K562 (cell line): ENCODE measurements around the gene BLVRA. TPM values are rescaled to one million over a fixed set of nuclear protein-coding genes. Genes with fewer than 3 reads are reported as not detected.

Experiments used
- ARID1B ChIP-seq: fragments of 450-650 bp; IDR thresholded peaks from 2 replicates; pipeline ENCODE4 v1.6.1; 2016; ENCODE audit warnings: antibody characterized with exemption, mild to moderate bottlenecking, inconsistent platforms
- BCL6 ChIP-seq: fragments of 250-450 bp; sonication (Bioruptor Pico); IDR thresholded peaks from 2 replicates; pipeline ENCODE4 v1.4.0; 2020
- NCOR1 ChIP-seq: fragments of 450-650 bp; IDR thresholded peaks from 2 replicates; pipeline ENCODE4 v1.6.1; 2016; ENCODE audit warnings: mild to moderate bottlenecking, moderate library complexity
- TAF1 ChIP-seq: IDR thresholded peaks from 2 replicates; pipeline ENCODE4 v1.6.1; 2011; ENCODE audit warnings: mild to moderate bottlenecking, low read length, moderate library complexity; ENCODE audit not compliant: insufficient read depth, control insufficient read depth, severe bottlenecking; ENCODE audit errors: extremely low read depth
- TEAD2 ChIP-seq: fragments of 450-650 bp; IDR thresholded peaks from 2 replicates; pipeline ENCODE4 v1.6.1; 2016; ENCODE audit warnings: missing genetic modification characterization, control low read depth, missing compliant biosample characterization
- ZC3H8 ChIP-seq: fragments of 450-650 bp; IDR thresholded peaks from 2 replicates; pipeline ENCODE4 v1.6.1; 2017
- ZNF583 ChIP-seq: fragments of 250-450 bp; sonication (Bioruptor Pico); IDR thresholded peaks from 2 replicates; pipeline ENCODE4 v1.4.0; 2020
- ZNF644 ChIP-seq: fragments of 200-800 bp; sonication (Bioruptor generic); IDR thresholded peaks from 2 replicates; pipeline ENCODE4 v1.6.1; 2016; ENCODE audit warnings: low read depth, missing genetic modification characterization, missing compliant biosample characterization
- polyA plus RNA-seq, 8 experiments: library from polyadenylated mRNA; depleted of rRNA in 4 of 8; stranded (reverse) in 5 of 8; unstranded in 3 of 8; fragments of >200 nt; fragmentation: Nextera tagmentation in 2 of 8; fragmentation: Illumina TruSeq in 1 of 8; extraction: Ambion mirVana in 2 of 8; extraction: Trizol in 1 of 8; gene quantifications; 2 replicates each; pipeline versions ENCODE4 v1.2.1 to v1.2.3, GENCODE V29; 2011 to 2014; ENCODE audit warnings: inconsistent platforms in 1 of 8, missing spikeins in 1 of 8
- total RNA-seq, 7 experiments: library from RNA; depleted of rRNA in 6 of 7; stranded (reverse); fragments of >200 nt in 6 of 7; fragmentation: Illumina TruSeq in 2 of 7; extraction: Trizol in 2 of 7; gene quantifications; 2 replicates each; pipeline versions ENCODE4 v1.2.1 to v1.2.3, GENCODE V29; 2011 to 2021; ENCODE audit warnings: low replicate concordance in 1 of 7
- TF ChIP-seq, protein P1 (sequence below): fragments of 450-650 bp; IDR thresholded peaks from 2 replicates; pipeline ENCODE4 v1.6.1; 2016; ENCODE audit warnings: borderline replicate concordance
- TF ChIP-seq, protein P2 (sequence below): fragments of 450-650 bp; formaldehyde crosslinking; IDR thresholded peaks from 2 replicates; pipeline ENCODE4 v1.4.0; 2020; ENCODE audit warnings: mild to moderate bottlenecking
- TF ChIP-seq, protein P3 (sequence below): fragments of 450-650 bp; IDR thresholded peaks from 2 replicates; pipeline ENCODE4 v1.6.1; 2016; ENCODE audit warnings: mild to moderate bottlenecking, moderate library complexity

The BLVRA gene
- total and polyA plus RNA-seq, 9 of the 15 experiments (the other 6 are each of a cell fraction or from before 2014, with no cell fraction given) = 48.5 to 147 (median 61.5) TPM

DNA sequence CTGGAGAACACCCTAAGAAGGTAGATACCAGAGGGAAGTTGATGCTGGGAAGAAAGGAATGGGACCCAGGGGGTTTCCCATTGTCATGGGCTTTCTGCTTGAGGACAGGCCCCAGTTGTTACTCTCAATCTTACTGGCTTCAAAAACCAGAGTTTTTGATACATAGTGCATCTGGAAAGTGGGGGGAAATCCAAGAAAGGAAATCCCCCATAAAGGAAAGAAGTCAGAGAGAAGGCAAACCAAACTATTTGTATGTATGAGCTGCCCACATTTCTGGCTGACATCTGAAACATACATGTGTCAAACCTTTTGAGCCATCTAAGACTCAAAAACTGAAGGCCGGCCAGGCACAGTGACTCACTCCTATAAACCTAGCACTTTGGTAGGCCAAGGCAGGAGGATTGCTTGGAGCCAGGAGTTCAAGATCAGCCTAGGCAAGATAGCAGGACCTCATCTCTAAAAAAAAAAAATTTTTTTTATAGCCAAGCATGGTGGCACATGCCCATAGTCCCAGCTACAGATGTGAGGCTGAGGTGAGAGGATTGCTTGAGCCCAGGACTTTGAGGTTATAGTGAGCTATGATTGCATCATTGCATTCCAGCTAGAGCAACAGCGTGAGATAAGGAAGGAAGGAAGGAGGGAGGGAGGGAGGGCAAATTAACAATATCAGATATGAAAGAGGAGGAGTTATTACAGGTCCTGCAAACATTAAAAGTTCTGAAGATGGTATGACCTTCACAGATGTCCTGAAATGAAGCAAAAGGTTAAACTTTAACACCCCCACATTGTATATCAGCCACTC is 22.5 kb upstream of the BLVRA start (continued):
- peak; percentile 85 for TF ChIP-seq TEAD2 (tag)
- TF ChIP-seq ARID1B = peak; percentile 78
- no peak for TF ChIP-seq TAF1
- TF ChIP-seq NCOR1 = no peak
- TF ChIP-seq BCL6 = peak; percentile 47; the same call in 1 of the 2 replicates
- TF ChIP-seq ZC3H8 = no peak
- TF ChIP-seq, protein P1, sequence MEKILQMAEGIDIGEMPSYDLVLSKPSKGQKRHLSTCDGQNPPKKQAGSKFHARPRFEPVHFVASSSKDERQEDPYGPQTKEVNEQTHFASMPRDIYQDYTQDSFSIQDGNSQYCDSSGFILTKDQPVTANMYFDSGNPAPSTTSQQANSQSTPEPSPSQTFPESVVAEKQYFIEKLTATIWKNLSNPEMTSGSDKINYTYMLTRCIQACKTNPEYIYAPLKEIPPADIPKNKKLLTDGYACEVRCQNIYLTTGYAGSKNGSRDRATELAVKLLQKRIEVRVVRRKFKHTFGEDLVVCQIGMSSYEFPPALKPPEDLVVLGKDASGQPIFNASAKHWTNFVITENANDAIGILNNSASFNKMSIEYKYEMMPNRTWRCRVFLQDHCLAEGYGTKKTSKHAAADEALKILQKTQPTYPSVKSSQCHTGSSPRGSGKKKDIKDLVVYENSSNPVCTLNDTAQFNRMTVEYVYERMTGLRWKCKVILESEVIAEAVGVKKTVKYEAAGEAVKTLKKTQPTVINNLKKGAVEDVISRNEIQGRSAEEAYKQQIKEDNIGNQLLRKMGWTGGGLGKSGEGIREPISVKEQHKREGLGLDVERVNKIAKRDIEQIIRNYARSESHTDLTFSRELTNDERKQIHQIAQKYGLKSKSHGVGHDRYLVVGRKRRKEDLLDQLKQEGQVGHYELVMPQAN = no peak
- peak; percentile 73; the same call in 1 of the 2 replicates for TF ChIP-seq ZNF644 (tag)
- TF ChIP-seq, protein P2, sequence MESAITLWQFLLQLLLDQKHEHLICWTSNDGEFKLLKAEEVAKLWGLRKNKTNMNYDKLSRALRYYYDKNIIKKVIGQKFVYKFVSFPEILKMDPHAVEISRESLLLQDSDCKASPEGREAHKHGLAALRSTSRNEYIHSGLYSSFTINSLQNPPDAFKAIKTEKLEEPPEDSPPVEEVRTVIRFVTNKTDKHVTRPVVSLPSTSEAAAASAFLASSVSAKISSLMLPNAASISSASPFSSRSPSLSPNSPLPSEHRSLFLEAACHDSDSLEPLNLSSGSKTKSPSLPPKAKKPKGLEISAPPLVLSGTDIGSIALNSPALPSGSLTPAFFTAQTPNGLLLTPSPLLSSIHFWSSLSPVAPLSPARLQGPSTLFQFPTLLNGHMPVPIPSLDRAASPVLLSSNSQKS (CRISPR knock-in tag) = 0 out of 2 replicates have a peak, but pooled peaks have one; percentile 49
- TF ChIP-seq ZNF583 (CRISPR knock-in tag) = 0 out of 2 replicates have a peak, but pooled peaks have one; percentile 47
- TF ChIP-seq, protein P3, sequence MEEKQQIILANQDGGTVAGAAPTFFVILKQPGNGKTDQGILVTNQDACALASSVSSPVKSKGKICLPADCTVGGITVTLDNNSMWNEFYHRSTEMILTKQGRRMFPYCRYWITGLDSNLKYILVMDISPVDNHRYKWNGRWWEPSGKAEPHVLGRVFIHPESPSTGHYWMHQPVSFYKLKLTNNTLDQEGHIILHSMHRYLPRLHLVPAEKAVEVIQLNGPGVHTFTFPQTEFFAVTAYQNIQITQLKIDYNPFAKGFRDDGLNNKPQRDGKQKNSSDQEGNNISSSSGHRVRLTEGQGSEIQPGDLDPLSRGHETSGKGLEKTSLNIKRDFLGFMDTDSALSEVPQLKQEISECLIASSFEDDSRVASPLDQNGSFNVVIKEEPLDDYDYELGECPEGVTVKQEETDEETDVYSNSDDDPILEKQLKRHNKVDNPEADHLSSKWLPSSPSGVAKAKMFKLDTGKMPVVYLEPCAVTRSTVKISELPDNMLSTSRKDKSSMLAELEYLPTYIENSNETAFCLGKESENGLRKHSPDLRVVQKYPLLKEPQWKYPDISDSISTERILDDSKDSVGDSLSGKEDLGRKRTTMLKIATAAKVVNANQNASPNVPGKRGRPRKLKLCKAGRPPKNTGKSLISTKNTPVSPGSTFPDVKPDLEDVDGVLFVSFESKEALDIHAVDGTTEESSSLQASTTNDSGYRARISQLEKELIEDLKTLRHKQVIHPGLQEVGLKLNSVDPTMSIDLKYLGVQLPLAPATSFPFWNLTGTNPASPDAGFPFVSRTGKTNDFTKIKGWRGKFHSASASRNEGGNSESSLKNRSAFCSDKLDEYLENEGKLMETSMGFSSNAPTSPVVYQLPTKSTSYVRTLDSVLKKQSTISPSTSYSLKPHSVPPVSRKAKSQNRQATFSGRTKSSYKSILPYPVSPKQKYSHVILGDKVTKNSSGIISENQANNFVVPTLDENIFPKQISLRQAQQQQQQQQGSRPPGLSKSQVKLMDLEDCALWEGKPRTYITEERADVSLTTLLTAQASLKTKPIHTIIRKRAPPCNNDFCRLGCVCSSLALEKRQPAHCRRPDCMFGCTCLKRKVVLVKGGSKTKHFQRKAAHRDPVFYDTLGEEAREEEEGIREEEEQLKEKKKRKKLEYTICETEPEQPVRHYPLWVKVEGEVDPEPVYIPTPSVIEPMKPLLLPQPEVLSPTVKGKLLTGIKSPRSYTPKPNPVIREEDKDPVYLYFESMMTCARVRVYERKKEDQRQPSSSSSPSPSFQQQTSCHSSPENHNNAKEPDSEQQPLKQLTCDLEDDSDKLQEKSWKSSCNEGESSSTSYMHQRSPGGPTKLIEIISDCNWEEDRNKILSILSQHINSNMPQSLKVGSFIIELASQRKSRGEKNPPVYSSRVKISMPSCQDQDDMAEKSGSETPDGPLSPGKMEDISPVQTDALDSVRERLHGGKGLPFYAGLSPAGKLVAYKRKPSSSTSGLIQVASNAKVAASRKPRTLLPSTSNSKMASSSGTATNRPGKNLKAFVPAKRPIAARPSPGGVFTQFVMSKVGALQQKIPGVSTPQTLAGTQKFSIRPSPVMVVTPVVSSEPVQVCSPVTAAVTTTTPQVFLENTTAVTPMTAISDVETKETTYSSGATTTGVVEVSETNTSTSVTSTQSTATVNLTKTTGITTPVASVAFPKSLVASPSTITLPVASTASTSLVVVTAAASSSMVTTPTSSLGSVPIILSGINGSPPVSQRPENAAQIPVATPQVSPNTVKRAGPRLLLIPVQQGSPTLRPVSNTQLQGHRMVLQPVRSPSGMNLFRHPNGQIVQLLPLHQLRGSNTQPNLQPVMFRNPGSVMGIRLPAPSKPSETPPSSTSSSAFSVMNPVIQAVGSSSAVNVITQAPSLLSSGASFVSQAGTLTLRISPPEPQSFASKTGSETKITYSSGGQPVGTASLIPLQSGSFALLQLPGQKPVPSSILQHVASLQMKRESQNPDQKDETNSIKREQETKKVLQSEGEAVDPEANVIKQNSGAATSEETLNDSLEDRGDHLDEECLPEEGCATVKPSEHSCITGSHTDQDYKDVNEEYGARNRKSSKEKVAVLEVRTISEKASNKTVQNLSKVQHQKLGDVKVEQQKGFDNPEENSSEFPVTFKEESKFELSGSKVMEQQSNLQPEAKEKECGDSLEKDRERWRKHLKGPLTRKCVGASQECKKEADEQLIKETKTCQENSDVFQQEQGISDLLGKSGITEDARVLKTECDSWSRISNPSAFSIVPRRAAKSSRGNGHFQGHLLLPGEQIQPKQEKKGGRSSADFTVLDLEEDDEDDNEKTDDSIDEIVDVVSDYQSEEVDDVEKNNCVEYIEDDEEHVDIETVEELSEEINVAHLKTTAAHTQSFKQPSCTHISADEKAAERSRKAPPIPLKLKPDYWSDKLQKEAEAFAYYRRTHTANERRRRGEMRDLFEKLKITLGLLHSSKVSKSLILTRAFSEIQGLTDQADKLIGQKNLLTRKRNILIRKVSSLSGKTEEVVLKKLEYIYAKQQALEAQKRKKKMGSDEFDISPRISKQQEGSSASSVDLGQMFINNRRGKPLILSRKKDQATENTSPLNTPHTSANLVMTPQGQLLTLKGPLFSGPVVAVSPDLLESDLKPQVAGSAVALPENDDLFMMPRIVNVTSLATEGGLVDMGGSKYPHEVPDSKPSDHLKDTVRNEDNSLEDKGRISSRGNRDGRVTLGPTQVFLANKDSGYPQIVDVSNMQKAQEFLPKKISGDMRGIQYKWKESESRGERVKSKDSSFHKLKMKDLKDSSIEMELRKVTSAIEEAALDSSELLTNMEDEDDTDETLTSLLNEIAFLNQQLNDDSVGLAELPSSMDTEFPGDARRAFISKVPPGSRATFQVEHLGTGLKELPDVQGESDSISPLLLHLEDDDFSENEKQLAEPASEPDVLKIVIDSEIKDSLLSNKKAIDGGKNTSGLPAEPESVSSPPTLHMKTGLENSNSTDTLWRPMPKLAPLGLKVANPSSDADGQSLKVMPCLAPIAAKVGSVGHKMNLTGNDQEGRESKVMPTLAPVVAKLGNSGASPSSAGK = peak; percentile 90
